LNCaP clone FGC (cell line): ENCODE measurements around the gene CFAP74.

ENCODE experiments used
- DNase-seq: peaks from one replicate; pipeline ENCODE4 v3.0.0-alpha.2; 2011; ENCODE audit warnings: low read depth
- H3K4me3 ChIP-seq: 2 replicates; pipeline ENCODE4 v1.5.1; 2011; ENCODE audit warnings: mild to moderate bottlenecking, low read depth, low read length, control low read depth
- TF ChIP-seq, protein P1 (sequence below): IDR thresholded peaks from 2 replicates; pipeline ENCODE4 v1.5.1; 2012; ENCODE audit warnings: mild to moderate bottlenecking; ENCODE audit not compliant: control insufficient read depth, insufficient read depth; ENCODE audit errors: extremely low read depth

CFAP74 gene

DNA sequence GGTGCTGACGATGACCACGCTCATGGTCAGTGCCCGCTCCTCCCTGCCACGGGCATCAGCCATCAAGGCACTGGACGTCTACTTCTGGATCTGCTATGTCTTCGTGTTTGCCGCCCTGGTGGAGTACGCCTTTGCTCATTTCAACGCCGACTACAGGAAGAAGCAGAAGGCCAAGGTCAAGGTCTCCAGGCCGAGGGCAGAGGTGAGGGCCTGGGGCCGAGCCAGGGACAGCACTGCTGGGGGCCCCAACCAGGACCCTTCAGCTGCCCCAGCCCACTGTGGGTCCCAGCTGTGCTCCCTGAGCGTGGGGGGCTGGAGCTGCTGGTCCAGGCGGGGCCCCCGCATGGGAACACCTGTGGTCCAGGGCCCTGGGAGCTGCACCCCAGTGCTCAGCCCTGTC is 26.0 kb upstream of the CFAP74 start:
- no peak for DNase-seq
- no peak overlapping the region for H3K4me3 ChIP-seq
- TF ChIP-seq, protein P1, sequence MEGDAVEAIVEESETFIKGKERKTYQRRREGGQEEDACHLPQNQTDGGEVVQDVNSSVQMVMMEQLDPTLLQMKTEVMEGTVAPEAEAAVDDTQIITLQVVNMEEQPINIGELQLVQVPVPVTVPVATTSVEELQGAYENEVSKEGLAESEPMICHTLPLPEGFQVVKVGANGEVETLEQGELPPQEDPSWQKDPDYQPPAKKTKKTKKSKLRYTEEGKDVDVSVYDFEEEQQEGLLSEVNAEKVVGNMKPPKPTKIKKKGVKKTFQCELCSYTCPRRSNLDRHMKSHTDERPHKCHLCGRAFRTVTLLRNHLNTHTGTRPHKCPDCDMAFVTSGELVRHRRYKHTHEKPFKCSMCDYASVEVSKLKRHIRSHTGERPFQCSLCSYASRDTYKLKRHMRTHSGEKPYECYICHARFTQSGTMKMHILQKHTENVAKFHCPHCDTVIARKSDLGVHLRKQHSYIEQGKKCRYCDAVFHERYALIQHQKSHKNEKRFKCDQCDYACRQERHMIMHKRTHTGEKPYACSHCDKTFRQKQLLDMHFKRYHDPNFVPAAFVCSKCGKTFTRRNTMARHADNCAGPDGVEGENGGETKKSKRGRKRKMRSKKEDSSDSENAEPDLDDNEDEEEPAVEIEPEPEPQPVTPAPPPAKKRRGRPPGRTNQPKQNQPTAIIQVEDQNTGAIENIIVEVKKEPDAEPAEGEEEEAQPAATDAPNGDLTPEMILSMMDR: no peak

DNA sequence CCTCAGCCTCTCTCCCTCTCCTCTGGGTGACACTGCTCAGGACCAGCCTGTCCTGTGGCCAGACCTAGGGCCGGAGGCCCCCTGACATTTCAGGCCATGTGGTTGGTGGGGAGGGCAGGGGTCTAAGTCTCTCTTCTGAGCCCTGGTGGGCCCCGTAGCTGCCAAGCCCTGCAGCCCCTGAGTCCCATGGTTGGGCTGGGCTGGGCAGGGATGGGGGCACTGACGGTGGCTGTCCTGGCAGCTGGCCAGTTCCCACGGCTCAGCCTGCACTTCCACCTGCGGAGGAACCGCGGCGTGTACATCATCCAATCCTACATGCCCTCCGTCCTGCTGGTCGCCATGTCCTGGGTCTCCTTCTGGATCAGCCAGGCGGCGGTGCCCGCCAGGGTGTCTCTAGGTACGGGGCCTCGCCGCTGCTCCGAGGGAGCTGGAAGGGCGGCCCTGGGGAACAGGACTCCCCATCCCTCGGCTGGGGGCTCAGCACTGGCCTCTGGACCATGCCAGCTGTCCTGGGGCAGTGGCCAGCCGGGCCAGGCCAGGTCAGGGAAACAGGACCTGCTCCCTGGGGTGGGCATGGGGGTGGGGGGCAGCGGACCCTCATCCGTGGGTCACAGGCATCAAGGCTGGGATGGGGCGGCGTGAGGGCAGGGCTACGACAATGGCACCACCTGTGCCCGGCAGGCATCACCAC is 25.4 kb upstream of the CFAP74 start:
- TF ChIP-seq, protein P1: no peak
- H3K4me3 ChIP-seq: no peak overlapping the region
- DNase-seq: no peak

DNA sequence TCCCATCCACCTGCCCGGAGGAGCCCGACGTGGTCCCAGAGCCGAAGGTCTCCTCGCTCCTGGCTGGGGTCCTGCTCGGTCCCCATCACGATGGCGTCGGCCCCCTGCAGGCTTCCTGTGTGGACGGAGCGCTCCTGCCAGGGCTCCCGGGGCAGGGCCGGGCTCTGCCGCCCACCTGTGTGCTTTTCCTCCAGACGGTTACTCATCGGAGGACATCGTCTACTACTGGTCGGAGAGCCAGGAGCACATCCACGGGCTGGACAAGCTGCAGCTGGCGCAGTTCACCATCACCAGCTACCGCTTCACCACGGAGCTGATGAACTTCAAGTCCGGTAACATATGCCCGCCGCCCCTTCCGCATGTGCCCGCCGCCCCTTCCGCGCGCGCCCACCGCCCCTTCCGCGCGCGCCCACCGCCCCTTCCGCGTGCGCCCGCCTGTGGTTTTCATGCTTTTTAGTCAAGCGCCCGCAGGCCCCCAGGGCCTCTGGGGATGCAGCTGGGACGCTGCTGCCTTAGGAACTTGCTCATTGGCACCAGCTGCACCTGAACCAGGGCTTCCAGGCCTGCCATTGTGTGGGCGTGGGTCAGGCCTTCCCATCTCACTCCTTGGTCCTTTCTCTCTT is 24.5 kb upstream of the CFAP74 start:
- no peak overlapping the region for H3K4me3 ChIP-seq
- TF ChIP-seq, protein P1: no peak
- DNase-seq: no peak

DNA sequence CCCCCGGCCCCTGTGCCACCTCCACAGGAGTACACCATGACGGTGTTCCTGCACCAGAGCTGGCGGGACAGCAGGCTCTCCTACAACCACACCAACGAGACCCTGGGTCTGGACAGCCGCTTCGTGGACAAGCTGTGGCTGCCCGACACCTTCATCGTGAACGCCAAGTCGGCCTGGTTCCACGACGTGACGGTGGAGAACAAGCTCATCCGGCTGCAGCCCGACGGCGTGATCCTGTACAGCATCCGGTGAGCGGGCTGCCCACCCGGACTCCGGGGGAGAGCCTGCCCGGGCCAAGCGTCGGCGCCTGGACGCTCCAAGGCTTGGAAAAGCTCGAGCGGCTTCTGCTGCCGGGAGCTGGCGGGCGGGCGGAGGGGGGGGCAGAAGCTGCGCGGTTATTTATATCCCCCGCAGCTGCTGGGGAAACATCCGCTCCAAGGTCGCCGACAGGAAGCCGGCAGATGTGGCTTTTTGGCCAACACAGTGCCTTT is 21.9 kb upstream of the CFAP74 start:
- TF ChIP-seq, protein P1: no peak
- H3K4me3 ChIP-seq: no peak overlapping the region
- no peak for DNase-seq

DNA sequence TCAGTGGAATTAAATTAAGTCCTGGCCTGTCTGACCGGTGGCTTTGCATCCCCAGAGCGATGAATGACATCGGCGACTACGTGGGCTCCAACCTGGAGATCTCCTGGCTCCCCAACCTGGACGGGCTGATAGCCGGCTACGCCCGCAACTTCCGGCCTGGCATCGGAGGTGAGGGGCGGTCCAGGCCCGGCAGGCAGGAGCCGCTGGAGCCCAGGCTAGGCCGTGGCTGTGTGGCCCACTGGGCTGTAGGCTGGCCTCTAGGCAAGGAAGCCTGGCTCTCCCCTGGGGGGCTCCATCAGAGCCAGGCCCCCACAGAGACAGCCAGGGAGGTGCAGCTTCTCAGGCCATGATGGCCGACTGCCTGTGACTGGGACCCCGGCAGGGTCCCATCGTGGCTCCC is 21.3 kb upstream of the CFAP74 start:
- H3K4me3 ChIP-seq: no peak overlapping the region
- DNase-seq: no peak
- TF ChIP-seq, protein P1: no peak

DNA sequence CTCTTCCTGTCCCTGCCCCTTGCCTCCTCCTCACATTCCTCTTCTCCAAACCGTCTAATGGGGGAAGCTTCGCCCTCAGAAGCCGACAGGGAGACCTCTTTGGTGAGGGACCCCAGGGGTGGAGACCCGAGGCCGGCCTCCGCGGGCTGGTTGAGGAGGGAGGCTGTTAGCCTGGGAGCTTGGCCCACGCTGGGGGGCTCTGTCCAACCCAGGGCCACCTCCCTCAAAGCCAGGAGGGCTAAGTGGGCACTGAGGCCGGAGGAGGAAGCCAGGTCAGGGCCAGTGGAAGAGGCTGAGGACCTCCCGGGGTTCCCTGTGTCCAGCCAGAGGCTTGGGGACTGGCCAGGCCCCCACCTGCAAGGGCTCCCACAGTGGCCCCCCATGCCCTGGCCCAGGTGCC is 20.9 kb upstream of the CFAP74 start:
- H3K4me3 ChIP-seq: no peak overlapping the region
- TF ChIP-seq, protein P1: no peak

More for the DNA sequence above, 20.9 kb upstream of the CFAP74 start:
- DNase-seq: no peak
